ENCODE results near the gene CRBN.

CRBN gene

DNA sequence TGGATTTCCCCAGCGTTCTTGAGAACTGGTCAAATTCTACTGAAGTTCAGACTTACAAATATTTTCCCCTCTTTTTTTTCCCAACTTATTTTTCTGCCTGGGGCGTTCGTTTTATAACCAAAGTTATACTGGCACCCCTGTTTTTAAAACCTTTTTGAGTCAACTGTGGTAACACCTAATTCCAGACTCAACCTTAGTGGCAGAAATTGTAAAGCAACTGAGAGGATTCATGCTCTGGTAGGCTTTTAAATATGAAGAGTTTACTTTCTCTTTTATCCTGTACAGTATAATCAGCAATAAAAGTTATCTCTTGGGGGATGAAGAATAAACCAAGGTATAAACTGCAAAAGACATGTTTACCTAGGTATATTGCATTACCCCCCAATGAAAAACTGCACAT, 71.6 kb downstream of the CRBN start:
- H3K4me3 ChIP-seq (ENCODE audit: low read depth, low read length): no peak overlapping the region
- DNase-seq (ENCODE audit: low read depth): no peak
- TF ChIP-seq, protein P1, sequence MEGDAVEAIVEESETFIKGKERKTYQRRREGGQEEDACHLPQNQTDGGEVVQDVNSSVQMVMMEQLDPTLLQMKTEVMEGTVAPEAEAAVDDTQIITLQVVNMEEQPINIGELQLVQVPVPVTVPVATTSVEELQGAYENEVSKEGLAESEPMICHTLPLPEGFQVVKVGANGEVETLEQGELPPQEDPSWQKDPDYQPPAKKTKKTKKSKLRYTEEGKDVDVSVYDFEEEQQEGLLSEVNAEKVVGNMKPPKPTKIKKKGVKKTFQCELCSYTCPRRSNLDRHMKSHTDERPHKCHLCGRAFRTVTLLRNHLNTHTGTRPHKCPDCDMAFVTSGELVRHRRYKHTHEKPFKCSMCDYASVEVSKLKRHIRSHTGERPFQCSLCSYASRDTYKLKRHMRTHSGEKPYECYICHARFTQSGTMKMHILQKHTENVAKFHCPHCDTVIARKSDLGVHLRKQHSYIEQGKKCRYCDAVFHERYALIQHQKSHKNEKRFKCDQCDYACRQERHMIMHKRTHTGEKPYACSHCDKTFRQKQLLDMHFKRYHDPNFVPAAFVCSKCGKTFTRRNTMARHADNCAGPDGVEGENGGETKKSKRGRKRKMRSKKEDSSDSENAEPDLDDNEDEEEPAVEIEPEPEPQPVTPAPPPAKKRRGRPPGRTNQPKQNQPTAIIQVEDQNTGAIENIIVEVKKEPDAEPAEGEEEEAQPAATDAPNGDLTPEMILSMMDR (IDR thresholded peaks at IDR 0.05; ENCODE audit: low read depth, low read length, missing control alignments): no peak

DNA sequence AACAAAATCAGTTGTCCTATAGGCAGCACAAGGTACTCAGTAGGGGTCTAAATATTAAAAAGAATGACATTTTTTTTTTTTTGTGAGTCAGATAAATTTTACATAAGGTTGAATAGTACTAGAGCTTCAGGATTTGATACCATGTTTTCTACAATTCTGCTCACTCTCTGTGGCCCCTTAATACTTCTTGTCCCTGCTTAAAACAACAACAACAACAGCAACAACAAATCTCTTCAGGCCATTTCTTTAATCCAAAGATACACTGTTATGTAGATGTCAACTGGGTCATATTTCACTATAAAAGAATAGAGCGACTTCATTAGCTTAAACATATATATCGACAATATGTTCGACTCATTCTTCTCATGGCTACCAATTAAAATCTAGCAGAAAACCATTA, 72.3 kb downstream of the CRBN start:
- TF ChIP-seq, protein P1 (IDR thresholded peaks at IDR 0.05; ENCODE audit: low read depth, low read length, missing control alignments): no peak
- DNase-seq (ENCODE audit: low read depth): no peak
- H3K4me3 ChIP-seq (ENCODE audit: low read depth, low read length): no peak overlapping the region

DNA sequence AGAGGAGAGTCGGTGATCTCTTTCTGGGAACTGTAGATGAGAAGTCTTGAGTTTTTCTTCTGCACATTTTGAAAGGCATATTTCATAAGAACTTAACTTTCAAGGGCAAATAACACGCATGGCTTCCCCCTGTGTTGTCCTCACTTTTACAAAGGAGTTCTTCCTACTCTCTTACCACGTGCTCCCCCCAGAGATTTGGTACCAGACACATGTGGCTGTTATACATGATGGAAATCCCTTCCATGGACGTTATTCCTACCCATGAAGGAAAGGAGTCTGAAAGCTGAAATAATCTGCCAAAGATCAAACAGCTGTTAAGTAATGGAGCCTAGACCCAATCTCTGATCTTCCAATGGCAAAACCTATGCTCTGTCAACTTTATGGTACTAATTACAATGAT, 73.7 kb downstream of the CRBN start:
- no peak for DNase-seq (ENCODE audit: low read depth)
- no peak overlapping the region for H3K4me3 ChIP-seq (ENCODE audit: low read depth, low read length)
- TF ChIP-seq, protein P1 (IDR thresholded peaks at IDR 0.05; ENCODE audit: low read depth, low read length, missing control alignments): no peak

DNA sequence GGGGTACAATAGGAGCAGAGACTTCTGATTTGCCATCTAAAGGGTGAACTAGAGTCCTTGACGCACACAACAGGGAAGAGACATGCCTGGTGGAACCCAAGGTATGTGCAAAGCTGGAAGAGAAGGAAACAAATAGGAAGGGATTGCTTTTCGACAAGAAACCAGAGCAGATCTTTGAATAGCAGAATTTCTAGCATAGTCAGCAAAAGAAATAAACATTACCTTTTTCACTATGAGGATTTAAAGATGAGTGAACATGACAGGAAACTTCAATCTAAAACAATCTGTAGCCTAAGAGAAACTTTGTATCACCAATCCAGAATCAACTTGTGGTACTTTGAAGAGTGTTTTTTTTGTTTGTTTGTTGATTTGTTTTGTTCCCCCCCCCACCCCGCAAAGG, 74.2 kb downstream of the CRBN start:
- TF ChIP-seq, protein P1 (IDR thresholded peaks at IDR 0.05; ENCODE audit: low read depth, low read length, missing control alignments): no peak
- no peak overlapping the region for H3K4me3 ChIP-seq (ENCODE audit: low read depth, low read length)
- DNase-seq (ENCODE audit: low read depth): no peak

DNA sequence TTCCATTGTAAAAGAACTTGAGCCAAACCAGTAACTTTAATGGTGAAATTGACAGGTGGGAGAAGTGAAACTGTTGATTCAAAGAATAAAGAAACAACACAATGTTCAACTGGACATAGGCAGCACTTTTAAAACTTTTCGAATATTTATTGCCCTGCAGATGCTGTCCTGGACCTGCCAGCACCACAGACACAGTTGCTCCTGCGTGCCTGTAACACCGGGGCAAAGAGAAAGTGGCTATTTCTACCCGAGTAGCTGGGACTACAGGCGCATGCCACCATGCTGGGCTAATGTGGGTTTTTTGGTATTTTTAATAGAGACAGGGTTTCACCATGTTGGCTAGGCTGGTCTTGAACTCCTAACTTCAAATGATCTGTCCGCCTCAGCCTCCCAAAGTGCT, 76.7 kb downstream of the CRBN start:
- TF ChIP-seq, protein P1 (IDR thresholded peaks at IDR 0.05; ENCODE audit: low read depth, low read length, missing control alignments): no peak
- H3K4me3 ChIP-seq (ENCODE audit: low read depth, low read length): no peak overlapping the region
- no peak for DNase-seq (ENCODE audit: low read depth)

DNA sequence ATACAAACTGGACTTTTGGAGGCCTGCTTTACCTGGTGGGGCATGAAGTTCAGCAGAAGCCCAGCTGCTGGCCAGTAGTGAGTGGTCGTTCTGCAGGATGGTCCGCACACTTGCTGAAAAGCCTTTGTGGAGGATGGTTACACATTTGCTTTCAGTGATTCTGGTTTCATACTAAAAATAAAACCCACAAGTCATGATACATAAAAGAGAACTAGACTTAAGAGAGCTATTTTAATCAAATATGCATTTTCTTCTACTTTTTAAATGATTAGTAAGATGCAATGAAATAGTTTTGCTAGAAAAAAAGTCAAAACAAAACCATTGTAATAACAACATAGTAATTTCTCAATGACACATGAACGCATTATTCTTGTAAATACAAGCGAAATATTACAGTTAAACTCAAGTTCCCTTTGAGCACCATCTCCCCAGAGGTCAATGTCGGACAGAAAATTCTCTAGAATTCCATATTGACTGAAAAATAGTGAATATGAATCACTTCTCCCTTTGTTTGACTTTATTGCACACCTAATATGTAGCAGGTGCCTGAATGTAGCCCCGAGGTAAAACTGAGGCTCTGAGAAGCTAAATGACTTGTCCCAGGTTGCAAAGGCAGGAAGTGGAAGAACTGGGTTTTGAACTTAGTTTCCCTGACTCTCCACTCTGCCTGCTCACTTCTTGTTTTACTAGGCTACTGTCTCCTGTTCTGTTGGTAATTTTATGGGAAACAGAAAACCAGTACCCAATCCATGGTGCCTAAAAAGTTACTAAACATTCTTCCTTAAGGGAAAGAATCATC, 77.6 kb downstream of the CRBN start:
- DNase-seq (ENCODE audit: low read depth): no peak
- H3K4me3 ChIP-seq (ENCODE audit: low read depth, low read length): peak overlapping the region; percentile 15; the same call in 1 of the 2 replicates
- TF ChIP-seq, protein P1 (IDR thresholded peaks at IDR 0.05; ENCODE audit: low read depth, low read length, missing control alignments): no peak
